Adrenal gland (tissue), 12 donors: ENCODE results near the gene TDRD3. TPM values are rescaled to one million over a fixed set of nuclear protein-coding genes. Genes with fewer than 3 reads are reported as not detected.

Experiments used
- DNase-seq, 7 donors: peaks; one replicate each; pipeline ENCODE4 v3.0.0-alpha.2; 2019 to 2020
- H3K27ac ChIP-seq, 5 donors: fragments of 200-600 bp; sonication (generic) in 4 of 5; 1 replicate in 3 of 5; 2 replicates in 2 of 5; pipeline versions ENCODE4 v1.5.1 to v1.8.0; 2016 to 2020; ENCODE audit warnings: mild to moderate bottlenecking in 1 of 5
- H3K27me3 ChIP-seq: fragments of 200-600 bp; 2 replicates; pipeline ENCODE4 v1.8.0; 2021
- H3K36me3 ChIP-seq, 2 donors: fragments of 200-600 bp; replicated peaks in 1 of 2; 1 replicate in 1 of 2; 2 replicates in 1 of 2; pipeline versions ENCODE4 v1.5.1 to v1.8.0; 2018 to 2022
- H3K4me1 ChIP-seq, 2 donors: fragments of 200-600 bp; replicated peaks in 1 of 2; 1 replicate in 1 of 2; 2 replicates in 1 of 2; pipeline versions ENCODE4 v1.5.1 to v1.8.0; 2018 to 2021
- H3K4me3 ChIP-seq, 4 donors: fragments of 200-600 bp; sonication (generic) in 3 of 4; one replicate each; pipeline ENCODE4 v1.5.1; 2016 to 2018
- H3K9me3 ChIP-seq, 3 donors: fragments of 200-600 bp; sonication (generic) in 1 of 3; replicated peaks in 1 of 3; 1 replicate in 2 of 3; 2 replicates in 1 of 3; pipeline versions ENCODE4 v1.5.1 to v1.8.0; 2016 to 2021
- POLR2A ChIP-seq, 2 donors: fragments of 450-650 bp; IDR thresholded peaks; one replicate each; pipeline ENCODE4 v1.6.1; 2017; ENCODE audit warnings: antibody characterized with exemption in 2 of 2, mild to moderate bottlenecking in 2 of 2, moderate library complexity in 1 of 2
- WGBS, 4 donors: extraction: QIAGEN DNeasy Blood & Tissue Kit in 2 of 4; methylation state at CpG; one replicate each; pipeline versions ENCODE4 v1.1.5 to v1.1.7; 2013 to 2017; 5-methylcytosine and 5-hydroxymethylcytosine counted together
- intact Hi-C, 2 donors: fragments of 100-400 bp; cut with DNase I; formaldehyde crosslinking; loops; one replicate each; pipeline versions ENCODE4 v1.14.1 to v1.15.0; 2022 to 2023
- polyA plus RNA-seq, 3 donors: library from polyadenylated mRNA; stranded (reverse); fragments of 200-250 nt in 2 of 3; fragments of 350-450 nt in 1 of 3; fragmentation: Illumina TruSeq in 1 of 3; extraction: RNeasy Lipid Tissue Mini Kit (QIAGEN cat#74804) in 1 of 3; gene quantifications; one replicate each; pipeline ENCODE4 v1.2.3, GENCODE V29; 2013 to 2014
- total RNA-seq, 9 donors: library from RNA; depleted of rRNA in 4 of 9; stranded (reverse); fragments of >200 nt in 4 of 9; fragments of 120-200 nt in 1 of 9; fragmentation: NEBNext Ultra II Directional in 1 of 9; extraction: Animal tissue kit (Norgen Biotek cat#: 25700) in 1 of 9; gene quantifications; one replicate each; pipeline versions ENCODE4 v1.1.0 to v1.2.4, GENCODE V29; 2013 to 2023
- TF ChIP-seq, protein P1 (sequence below), 6 experiments: fragments of 450-650 bp in 4 of 6; fragments of 200-600 bp in 2 of 6; sonication (generic) in 1 of 6; IDR thresholded peaks; 1 replicate in 5 of 6; 2 replicates in 1 of 6; pipeline versions ENCODE4 v1.5.1 to v1.8.0; 2016 to 2021; ENCODE audit warnings: antibody characterized with exemption in 6 of 6, mild to moderate bottlenecking in 2 of 6, moderate library complexity in 1 of 6
- donor health status: healthy with polysubstance abuse.
- donor health status: Bipolar disorder and iron deficiency.
- donor health status: DM: yes; HTN: yes; CAD: no.
- donor health status: DM: no; HTN: no; CAD: no.
- donor health status: DM: no; HTN: no; CAD: no.
- donor health status: DM: yes; HTN: yes; CAD: no.

Gene TDRD3
- total and polyA plus RNA-seq, 12 donors, result 6.6 to 30.5 (median 21.6) TPM

DNA sequence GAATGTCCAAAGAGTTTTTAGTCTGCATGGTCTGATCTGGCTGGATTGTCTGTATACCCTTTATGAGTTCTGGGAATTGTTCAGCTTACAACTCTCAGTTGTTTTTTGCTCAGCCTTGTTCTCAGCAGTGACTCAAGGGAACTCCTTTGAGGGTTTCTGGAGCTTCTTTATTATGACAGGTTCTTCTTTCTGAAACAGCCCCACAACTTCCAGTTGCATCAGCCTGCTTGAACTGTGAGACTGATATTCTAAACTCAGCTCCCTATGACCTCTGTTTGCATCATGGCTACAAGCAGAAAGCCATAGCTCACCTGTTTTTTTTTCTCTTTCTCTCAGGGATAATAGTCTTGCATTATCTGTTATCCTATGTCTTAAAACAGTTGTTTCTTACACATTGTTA, 85.0 kb downstream of the TDRD3 start:
- H3K9me3 ChIP-seq, result peaks cover 0 to 6% (median 0%) of the 10 kb centered on the region in 3 donors
- DNase-seq, result no peak
- intact Hi-C loops, result no loop called here
- H3K27ac ChIP-seq, result no peak overlapping the region
- no peaks in the 10 kb centered on the region for H3K36me3 ChIP-seq
- no peak overlapping the region for H3K4me3 ChIP-seq
- no peaks in the 10 kb centered on the region for H3K27me3 ChIP-seq
- no peaks in the 10 kb centered on the region for H3K4me1 ChIP-seq
- TF ChIP-seq, protein P1, sequence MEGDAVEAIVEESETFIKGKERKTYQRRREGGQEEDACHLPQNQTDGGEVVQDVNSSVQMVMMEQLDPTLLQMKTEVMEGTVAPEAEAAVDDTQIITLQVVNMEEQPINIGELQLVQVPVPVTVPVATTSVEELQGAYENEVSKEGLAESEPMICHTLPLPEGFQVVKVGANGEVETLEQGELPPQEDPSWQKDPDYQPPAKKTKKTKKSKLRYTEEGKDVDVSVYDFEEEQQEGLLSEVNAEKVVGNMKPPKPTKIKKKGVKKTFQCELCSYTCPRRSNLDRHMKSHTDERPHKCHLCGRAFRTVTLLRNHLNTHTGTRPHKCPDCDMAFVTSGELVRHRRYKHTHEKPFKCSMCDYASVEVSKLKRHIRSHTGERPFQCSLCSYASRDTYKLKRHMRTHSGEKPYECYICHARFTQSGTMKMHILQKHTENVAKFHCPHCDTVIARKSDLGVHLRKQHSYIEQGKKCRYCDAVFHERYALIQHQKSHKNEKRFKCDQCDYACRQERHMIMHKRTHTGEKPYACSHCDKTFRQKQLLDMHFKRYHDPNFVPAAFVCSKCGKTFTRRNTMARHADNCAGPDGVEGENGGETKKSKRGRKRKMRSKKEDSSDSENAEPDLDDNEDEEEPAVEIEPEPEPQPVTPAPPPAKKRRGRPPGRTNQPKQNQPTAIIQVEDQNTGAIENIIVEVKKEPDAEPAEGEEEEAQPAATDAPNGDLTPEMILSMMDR (IDR thresholded peaks at IDR 0.05), result no peak
- no peak for TF ChIP-seq POLR2A (IDR thresholded peaks at IDR 0.05)

DNA sequence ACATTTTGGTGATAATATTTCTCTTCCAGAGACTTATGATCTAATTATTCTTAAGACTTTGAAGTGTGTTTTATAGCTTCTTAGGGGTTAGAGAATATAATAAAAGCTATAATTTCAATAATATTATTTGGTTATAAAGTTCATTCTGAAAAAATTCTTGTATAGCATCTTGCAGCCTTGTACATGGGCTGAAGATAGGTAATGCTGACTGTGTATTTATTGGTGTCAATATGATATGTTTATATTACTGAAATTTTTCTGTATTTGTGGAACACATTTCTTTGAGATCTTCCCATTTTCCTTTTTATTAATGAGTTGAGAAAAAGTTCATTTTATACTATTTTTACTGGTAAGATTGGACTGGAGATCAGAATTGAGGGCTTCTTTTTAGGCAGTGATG, 87.8 kb downstream of the TDRD3 start:
- Histone ChIP-seq H3K36me3 (no peaks in the 10 kb centered on the region), H3K4me1 (no peaks in the 10 kb centered on the region), H3K9me3 (peaks cover 0 to 5% (median 0%) of the 10 kb centered on the region in 3 donors), H3K27ac (no peak overlapping the region), H3K4me3 (no peak overlapping the region), H3K27me3 (no peaks in the 10 kb centered on the region)
- DNase-seq, result no peak
- no peak for TF ChIP-seq POLR2A (IDR thresholded peaks at IDR 0.05)
- TF ChIP-seq, protein P1 (IDR thresholded peaks at IDR 0.05), result no peak
- intact Hi-C loops, result no loop called here

DNA sequence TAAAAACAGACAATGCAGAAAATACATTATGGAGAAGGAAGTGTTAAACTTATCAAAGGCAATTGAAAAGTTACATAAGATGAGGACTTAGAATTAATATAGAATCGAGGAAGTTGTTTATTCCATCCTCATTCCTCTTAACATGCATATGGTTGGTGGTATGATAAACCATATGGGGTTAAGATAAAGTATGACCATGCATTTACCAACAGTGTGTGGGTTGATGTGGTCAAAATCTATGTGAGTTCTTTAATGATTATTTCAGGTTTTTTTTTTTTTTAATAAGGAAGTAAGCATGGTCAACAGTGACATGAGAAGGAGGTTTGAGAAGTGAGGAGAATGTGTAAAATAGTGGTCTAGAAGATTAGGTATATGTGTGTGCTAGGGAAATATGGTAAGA, 94.5 kb downstream of the TDRD3 start:
- Histone ChIP-seq H3K9me3 (no peaks in the 10 kb centered on the region), H3K4me1 (no peaks in the 10 kb centered on the region), H3K27me3 (no peaks in the 10 kb centered on the region), H3K4me3 (no peak overlapping the region), H3K27ac (no peak overlapping the region), H3K36me3 (no peaks in the 10 kb centered on the region)
- no peak for DNase-seq
- WGBS, 4 donors, result 92 to 96% (median 93%) methylated on average over 1 of the region's 1 CpG
- intact Hi-C loops, result no loop called here
- TF ChIP-seq POLR2A (IDR thresholded peaks at IDR 0.05), result no peak
- TF ChIP-seq, protein P1 (IDR thresholded peaks at IDR 0.05), result no peak

GRCh38 chr13:60492187-60492586, 95.2 kb downstream of the TDRD3 start:
- DNase-seq, result no peak
- H3K4me1 ChIP-seq, result no peaks in the 10 kb centered on the region
- intact Hi-C loops, result no loop called here
- H3K27me3 ChIP-seq, result no peaks in the 10 kb centered on the region
- no peak overlapping the region for H3K27ac ChIP-seq
- TF ChIP-seq, protein P1 (IDR thresholded peaks at IDR 0.05), result no peak
- no peaks in the 10 kb centered on the region for H3K9me3 ChIP-seq
- no peaks in the 10 kb centered on the region for H3K36me3 ChIP-seq
- H3K4me3 ChIP-seq, result no peak overlapping the region
